KMS-11 (cell line): ENCODE results near the gene FUBP3.

Experiments
- H2AFZ ChIP-seq: fragments of 200-600 bp; sonication (generic); 2 replicates; pipeline ENCODE4 v1.6.1; 2016; ENCODE audit warnings: antibody characterized with exemption, mixed run types, low read depth
- H3K27ac ChIP-seq: fragments of 200-600 bp; sonication (generic); 2 replicates; pipeline ENCODE4 v1.6.1; 2016; ENCODE audit warnings: mild to moderate bottlenecking, mixed run types
- H3K27me3 ChIP-seq: fragments of 200-600 bp; sonication (generic); 2 replicates; pipeline ENCODE4 v1.6.1; 2017; ENCODE audit warnings: mild to moderate bottlenecking, low read depth, mixed run types, moderate library complexity; ENCODE audit not compliant: insufficient read depth
- H3K36me3 ChIP-seq: fragments of 200-600 bp; sonication (generic); 2 replicates; pipeline ENCODE4 v1.6.1; 2017; ENCODE audit warnings: mild to moderate bottlenecking, mixed run types; ENCODE audit not compliant: insufficient read depth
- H3K4me1 ChIP-seq: fragments of 200-600 bp; sonication (generic); 2 replicates; pipeline ENCODE4 v1.6.1; 2016; ENCODE audit warnings: mild to moderate bottlenecking, low read depth, mixed run types; ENCODE audit not compliant: poor library complexity, severe bottlenecking
- H3K4me2 ChIP-seq: fragments of 200-600 bp; sonication (generic); 2 replicates; pipeline ENCODE4 v1.7.0; 2016; ENCODE audit warnings: mild to moderate bottlenecking, mixed run types
- H3K4me3 ChIP-seq: fragments of 200-600 bp; sonication (generic); IDR thresholded peaks from 2 replicates; pipeline ENCODE4 v1.6.1; 2017; ENCODE audit warnings: low read depth, low read length, mixed read lengths; ENCODE audit not compliant: insufficient read depth
- H3K79me2 ChIP-seq: fragments of 200-600 bp; sonication (generic); 2 replicates; pipeline ENCODE4 v1.6.1; 2016; ENCODE audit warnings: low read depth, mixed run types; ENCODE audit not compliant: insufficient read depth
- H3K9ac ChIP-seq: fragments of 200-600 bp; sonication (generic); 2 replicates; pipeline ENCODE4 v1.6.1; 2016; ENCODE audit warnings: mild to moderate bottlenecking, mixed run types
- H4K20me1 ChIP-seq: fragments of 200-600 bp; sonication (generic); 2 replicates; pipeline ENCODE4 v1.6.1; 2016; ENCODE audit warnings: mild to moderate bottlenecking, mixed run types; ENCODE audit not compliant: insufficient read depth
- CTCF ChIP-seq: fragments of 200-600 bp; sonication (generic); conservative IDR thresholded peaks from 2 replicates; pipeline ENCODE4 v1.6.1; 2017; ENCODE audit warnings: low read depth, mild to moderate bottlenecking, antibody characterized with exemption, low read length, moderate library complexity, mixed read lengths

FUBP3 gene

GRCh38 chr9:130664251-130665028, 85.1 kb downstream of the FUBP3 start, which contains the start of gene PRDM12:
PRDM12 (plus strand) TSS chr9:130664594; CDS start chr9:130664654, 60 bp downstream.
- H3K9ac ChIP-seq, result no peak within 1 kb of the TSS
- no peak within 1 kb of the TSS for H3K4me3 ChIP-seq
- H3K4me1 ChIP-seq, result no peaks in the 10 kb centered on the region
- no peak for TF ChIP-seq CTCF
- H3K79me2 ChIP-seq, result no peaks in the 10 kb centered on the region
- H3K36me3 ChIP-seq, result no peaks in the 10 kb centered on the region
- no peak within 1 kb of the TSS for H2AFZ ChIP-seq
- no peak within 1 kb of the TSS for H3K4me2 ChIP-seq
- H4K20me1 ChIP-seq, result no peaks in the 10 kb centered on the region
- no peak within 1 kb of the TSS for H3K27ac ChIP-seq
- peaks cover 74% of the 10 kb centered on the region for H3K27me3 ChIP-seq

DNA sequence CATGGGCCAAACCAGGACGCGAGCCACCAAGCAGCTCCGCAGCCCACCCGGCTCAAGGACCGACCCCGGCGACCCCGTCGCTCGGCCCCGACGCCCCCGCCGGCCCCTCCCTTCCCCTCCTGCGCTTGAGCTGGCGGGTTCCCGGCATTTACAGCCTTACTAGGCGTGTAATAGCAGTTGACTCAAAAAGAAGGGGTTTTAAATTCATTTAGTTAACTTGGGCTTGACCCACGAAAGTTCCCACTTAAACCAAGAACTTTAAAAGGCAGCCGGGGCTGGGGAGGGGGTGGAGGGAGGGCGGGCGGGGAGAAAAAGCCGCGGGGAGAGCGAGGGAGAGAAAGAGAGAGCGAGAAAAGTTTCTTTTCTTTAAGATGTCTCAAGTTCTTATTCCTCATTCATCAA, 85.7 kb downstream of the FUBP3 start:
- Histone ChIP-seq H3K4me2 (no peak overlapping the region), H3K79me2 (no peaks in the 10 kb centered on the region), H3K4me3 (no peak overlapping the region), H3K4me1 (no peaks in the 10 kb centered on the region), H3K9ac (no peak overlapping the region), H3K36me3 (no peaks in the 10 kb centered on the region), H2AFZ (no peak overlapping the region), H3K27ac (no peak overlapping the region), H4K20me1 (no peaks in the 10 kb centered on the region), H3K27me3 (peaks cover 74% of the 10 kb centered on the region)
- no peak for TF ChIP-seq CTCF

DNA sequence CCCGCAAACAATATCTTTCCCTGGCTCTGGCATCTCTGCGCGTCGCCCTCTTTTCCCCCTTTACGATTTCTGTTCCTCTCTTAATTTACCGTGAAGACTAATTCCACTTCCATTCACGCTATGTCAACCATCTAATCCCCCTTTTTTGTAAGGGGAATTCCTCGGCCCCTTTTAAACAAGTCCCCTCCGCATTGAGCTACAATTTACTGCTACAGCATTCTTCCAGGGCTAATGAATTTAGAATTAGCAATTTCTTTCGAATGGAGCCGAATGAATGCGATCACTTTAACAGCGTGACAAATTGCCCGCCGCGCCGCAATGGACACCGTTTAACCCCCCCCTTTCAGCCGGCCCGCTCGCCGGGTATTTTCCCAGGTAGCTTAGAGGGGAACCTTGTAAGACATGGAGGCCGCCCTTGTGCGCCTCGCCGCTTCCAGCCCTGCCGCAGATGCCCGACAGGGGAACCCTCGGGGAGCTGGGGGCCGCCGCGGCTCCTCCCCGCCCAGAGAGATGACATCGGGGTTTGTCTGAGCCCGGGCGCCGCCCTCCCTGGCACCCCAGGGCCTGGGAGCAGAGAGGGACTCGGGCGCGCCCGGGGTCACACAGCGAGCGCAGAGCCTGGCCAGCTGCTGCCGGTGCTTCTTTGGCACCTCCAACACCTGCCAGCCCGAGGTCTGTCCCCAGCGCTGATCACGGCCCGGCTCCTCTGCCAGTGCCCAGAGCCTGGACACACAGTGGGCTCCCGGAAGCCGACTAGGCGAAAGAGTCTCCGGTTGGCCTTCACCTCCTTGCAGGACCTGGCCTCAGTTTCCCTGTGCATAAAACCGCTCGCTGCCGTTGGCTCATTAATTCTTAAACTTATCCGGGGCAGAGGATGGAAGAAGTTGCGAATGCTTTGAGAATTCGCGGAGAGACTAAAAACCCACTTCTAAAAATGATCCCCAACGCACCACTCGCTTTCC, 86.3 kb downstream of the FUBP3 start:
- Histone ChIP-seq H3K27me3 (peaks cover 73% of the 10 kb centered on the region), H3K4me2 (no peak overlapping the region)

More for the DNA sequence above, 86.3 kb downstream of the FUBP3 start:
- TF ChIP-seq CTCF, result no peak
- H3K27ac ChIP-seq, result no peak overlapping the region
- no peak overlapping the region for H3K4me3 ChIP-seq
- H3K79me2 ChIP-seq, result no peaks in the 10 kb centered on the region
- no peak overlapping the region for H3K9ac ChIP-seq
- no peak overlapping the region for H2AFZ ChIP-seq
- H4K20me1 ChIP-seq, result no peaks in the 10 kb centered on the region
- H3K36me3 ChIP-seq, result no peaks in the 10 kb centered on the region
- no peaks in the 10 kb centered on the region for H3K4me1 ChIP-seq
